Mesenchymal stem cell (in vitro differentiated cells and primary cell): Measurements from ENCODE around the gene PTPN13.

ENCODE experiments used
- DNase-seq: peaks from one replicate; pipeline ENCODE4 v3.0.0-alpha.2; 2013
- H2AFZ ChIP-seq: one replicate; pipeline ENCODE4 v1.6.1; 2013; ENCODE audit warnings: low read depth, mild to moderate bottlenecking, control low read depth, inconsistent platforms, low read length, moderate library complexity
- H2AK5ac ChIP-seq: 2 replicates; pipeline ENCODE4 v1.6.1; 2013; ENCODE audit warnings: low read length, moderate library complexity, mild to moderate bottlenecking, inconsistent platforms; ENCODE audit not compliant: severe bottlenecking
- H2BK120ac ChIP-seq: one replicate; pipeline ENCODE4 v1.6.1; 2013; ENCODE audit warnings: low read depth, mild to moderate bottlenecking, inconsistent platforms, low read length, moderate library complexity
- H2BK12ac ChIP-seq, 2 experiments: one replicate each; pipeline ENCODE4 v1.6.1; 2013; ENCODE audit warnings: inconsistent platforms in 2 of 2, low read length in 2 of 2, mild to moderate bottlenecking in 2 of 2, moderate library complexity in 2 of 2, control low read depth in 1 of 2
- H2BK15ac ChIP-seq: one replicate; pipeline ENCODE4 v1.6.1; 2013; ENCODE audit warnings: mild to moderate bottlenecking, low read depth, inconsistent platforms; ENCODE audit not compliant: poor library complexity, severe bottlenecking
- H2BK5ac ChIP-seq: 2 replicates; pipeline ENCODE4 v1.6.1; 2013; ENCODE audit warnings: low read depth, mild to moderate bottlenecking, low read length, control low read depth, inconsistent platforms; ENCODE audit not compliant: poor library complexity, severe bottlenecking
- H3K14ac ChIP-seq, 2 experiments: one replicate each; pipeline ENCODE4 v1.6.1; 2013; ENCODE audit warnings: inconsistent platforms in 2 of 2, low read length in 2 of 2, control low read depth in 1 of 2, mild to moderate bottlenecking in 1 of 2, moderate library complexity in 1 of 2
- H3K18ac ChIP-seq, 2 experiments: one replicate each; pipeline ENCODE4 v1.6.1; 2013; ENCODE audit warnings: inconsistent platforms in 2 of 2, low read length in 2 of 2, control low read depth in 1 of 2, low read depth in 1 of 2, mild to moderate bottlenecking in 1 of 2
- H3K23ac ChIP-seq, 2 experiments: one replicate each; pipeline ENCODE4 v1.6.1; 2013; ENCODE audit warnings: inconsistent platforms in 2 of 2, low read length in 2 of 2, mild to moderate bottlenecking in 2 of 2, moderate library complexity in 2 of 2, control low read depth in 1 of 2
- H3K27ac ChIP-seq: 2 replicates; pipeline ENCODE4 v1.5.1; 2013; ENCODE audit warnings: mild to moderate bottlenecking, moderate library complexity, low read length, control low read depth, inconsistent platforms; ENCODE audit not compliant: poor library complexity, severe bottlenecking
- H3K27me3 ChIP-seq, 2 experiments: 2 replicates each; pipeline versions ENCODE4 v1.6.1 to v1.7.0; 2013; ENCODE audit warnings: low read length in 2 of 2, mild to moderate bottlenecking in 2 of 2, moderate library complexity in 2 of 2, control low read depth in 1 of 2, inconsistent platforms in 1 of 2; ENCODE audit not compliant: control insufficient read depth in 1 of 2, insufficient read depth in 1 of 2
- H3K36me3 ChIP-seq, 2 experiments: 2 replicates each; pipeline versions ENCODE4 v1.6.1 to v1.7.0; 2013; ENCODE audit warnings: low read length in 2 of 2, control low read depth in 1 of 2, inconsistent platforms in 1 of 2, low read depth in 1 of 2, mild to moderate bottlenecking in 1 of 2; ENCODE audit not compliant: insufficient read depth in 2 of 2, control insufficient read depth in 1 of 2
- H3K4ac ChIP-seq, 2 experiments: one replicate each; pipeline ENCODE4 v1.6.1; 2013; ENCODE audit warnings: inconsistent platforms in 2 of 2, low read length in 2 of 2, mild to moderate bottlenecking in 2 of 2, moderate library complexity in 2 of 2, control low read depth in 1 of 2, low read depth in 1 of 2
- H3K4me1 ChIP-seq: 2 replicates; pipeline ENCODE4 v1.6.1; 2013; ENCODE audit warnings: low read depth, low read length, control low read depth; ENCODE audit not compliant: control insufficient read depth, insufficient read depth
- H3K4me2 ChIP-seq: 2 replicates; pipeline ENCODE4 v1.6.1; 2013; ENCODE audit warnings: low read length, mild to moderate bottlenecking, inconsistent platforms; ENCODE audit not compliant: poor library complexity, severe bottlenecking
- H3K4me3 ChIP-seq, 2 experiments: 2 replicates each; pipeline versions ENCODE4 v1.5.1 to v1.7.0; 2013; ENCODE audit warnings: low read length in 2 of 2, mild to moderate bottlenecking in 2 of 2, control low read depth in 1 of 2, low read depth in 1 of 2; ENCODE audit not compliant: insufficient read depth in 1 of 2
- H3K79me1 ChIP-seq: replicated peaks from 2 replicates; pipeline ENCODE4 v1.6.1; 2013; ENCODE audit warnings: mild to moderate bottlenecking, control low read depth, low read length, inconsistent platforms; ENCODE audit not compliant: poor library complexity, severe bottlenecking
- H3K9ac ChIP-seq: 2 replicates; pipeline ENCODE4 v1.7.0; 2013; ENCODE audit warnings: mild to moderate bottlenecking, low read length, moderate library complexity
- H3K9me3 ChIP-seq: 2 replicates; pipeline ENCODE4 v1.7.0; 2013; ENCODE audit warnings: mild to moderate bottlenecking, low read length; ENCODE audit not compliant: control insufficient read depth
- H4K8ac ChIP-seq: one replicate; pipeline ENCODE4 v1.6.1; 2013; ENCODE audit warnings: inconsistent platforms, mild to moderate bottlenecking, low read length, moderate library complexity
- H4K91ac ChIP-seq: one replicate; pipeline ENCODE4 v1.6.1; 2013; ENCODE audit warnings: mild to moderate bottlenecking, low read length, inconsistent platforms
- WGBS: methylation state at CpG from one replicate; pipeline ENCODE4 v1.1.7; 2013; ENCODE audit warnings: mixed read lengths; 5-methylcytosine and 5-hydroxymethylcytosine counted together

Gene PTPN13

GRCh38 chr4:86661006-86661405 lies 66.9 kb downstream of the PTPN13 start:
- Histone ChIP-seq H2BK12ac (no peak overlapping the region), H3K27me3 (no peaks in the 10 kb centered on the region), H2BK15ac (no peak overlapping the region), H3K18ac (no peak overlapping the region), H3K27ac (no peak overlapping the region), H3K14ac (no peak overlapping the region), H2AK5ac (no peak overlapping the region), H3K4me3 (no peak overlapping the region), H2BK5ac (no peak overlapping the region), H3K9ac (no peak overlapping the region), H2AFZ (no peak overlapping the region), H2BK120ac (no peak overlapping the region), H3K4me2 (no peak overlapping the region), H3K9me3 (no peaks in the 10 kb centered on the region), H3K79me1 (peaks cover 15% of the 10 kb centered on the region), H3K4ac (no peak overlapping the region), H3K4me1 (no peaks in the 10 kb centered on the region), H3K36me3 (peaks cover 4 to 14% of the 10 kb centered on the region in 2 experiments), H3K23ac (no peak overlapping the region), H4K8ac (no peak overlapping the region), H4K91ac (no peak overlapping the region)
- DNase-seq = no peak

GRCh38 chr4:86661418-86661817 lies 67.3 kb downstream of the PTPN13 start:
- Histone ChIP-seq H2BK120ac (no peak overlapping the region), H2AFZ (no peak overlapping the region), H3K4me1 (no peaks in the 10 kb centered on the region), H3K14ac (no peak overlapping the region), H2BK12ac (no peak overlapping the region), H2BK5ac (no peak overlapping the region), H3K23ac (no peak overlapping the region), H3K27me3 (no peaks in the 10 kb centered on the region), H2AK5ac (no peak overlapping the region), H3K4ac (no peak overlapping the region), H3K4me3 (no peak overlapping the region), H2BK15ac (no peak overlapping the region), H4K91ac (no peak overlapping the region), H3K9ac (no peak overlapping the region), H3K18ac (no peak overlapping the region), H3K4me2 (no peak overlapping the region), H3K27ac (no peak overlapping the region), H3K79me1 (peaks cover 15% of the 10 kb centered on the region), H4K8ac (no peak overlapping the region), H3K36me3 (peaks cover 4 to 14% of the 10 kb centered on the region in 2 experiments), H3K9me3 (no peaks in the 10 kb centered on the region)
- DNase-seq = no peak
- WGBS = no CpG with 5 or more reads among the region's 1 CpG

GRCh38 chr4:86664959-86665358 lies 70.8 kb downstream of the PTPN13 start:
- no CpG with 5 or more reads among the region's 1 CpG for WGBS
- Histone ChIP-seq H2BK12ac (no peak overlapping the region), H4K91ac (no peak overlapping the region), H2BK5ac (no peak overlapping the region), H2BK120ac (no peak overlapping the region), H3K27me3 (no peaks in the 10 kb centered on the region), H3K4me3 (no peak overlapping the region), H3K4ac (no peak overlapping the region), H3K36me3 (peaks cover 0 to 3% of the 10 kb centered on the region in 2 experiments), H3K27ac (no peak overlapping the region), H3K9me3 (no peaks in the 10 kb centered on the region), H3K9ac (peak overlapping the region; percentile 31), H3K18ac (no peak overlapping the region), H2AFZ (no peak overlapping the region), H3K4me2 (no peak overlapping the region), H3K4me1 (no peaks in the 10 kb centered on the region), H3K14ac (no peak overlapping the region), H4K8ac (no peak overlapping the region), H2AK5ac (no peak overlapping the region), H3K79me1 (peaks cover 11% of the 10 kb centered on the region), H2BK15ac (no peak overlapping the region), H3K23ac (no peak overlapping the region)
- peak; percentile 80 for DNase-seq

DNA sequence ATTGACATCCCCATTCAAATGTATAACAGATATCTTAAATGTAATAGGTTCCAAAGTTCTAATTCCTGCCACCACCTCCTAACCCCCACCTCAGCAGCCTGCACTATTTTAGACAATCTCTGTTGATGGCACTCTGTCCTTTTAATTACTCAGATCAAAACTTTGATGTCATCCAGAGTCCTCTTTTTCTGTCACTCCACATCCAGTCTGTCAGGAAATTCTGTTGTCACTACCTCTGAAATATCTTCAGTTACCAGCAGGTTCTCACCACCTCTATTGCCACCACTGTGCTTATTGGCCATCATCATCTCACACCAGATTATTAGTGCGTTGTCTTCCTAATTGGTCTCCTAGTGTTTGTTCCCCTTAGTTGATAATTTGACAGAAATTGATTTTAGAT lies 76.2 kb downstream of the PTPN13 start:
- no peak overlapping the region for H4K8ac ChIP-seq
- peaks cover 6 to 10% of the 10 kb centered on the region in 2 experiments for H3K36me3 ChIP-seq
- no peak overlapping the region for H3K27ac ChIP-seq
- no peak overlapping the region for H4K91ac ChIP-seq
- no peak overlapping the region for H3K9ac ChIP-seq
- H3K79me1 ChIP-seq = peaks cover 16% of the 10 kb centered on the region
- H2BK12ac ChIP-seq = no peak overlapping the region
- H3K4ac ChIP-seq = no peak overlapping the region
- no peak overlapping the region for H2BK15ac ChIP-seq
- no peaks in the 10 kb centered on the region for H3K9me3 ChIP-seq
- H2AFZ ChIP-seq = no peak overlapping the region
- no peak overlapping the region for H2AK5ac ChIP-seq
- H3K14ac ChIP-seq = no peak overlapping the region
- no peak overlapping the region for H3K18ac ChIP-seq
- no peak overlapping the region for H2BK5ac ChIP-seq
- 93% methylated on average over 1 of the region's 1 CpG for WGBS
- H3K4me3 ChIP-seq = no peak overlapping the region
- no peaks in the 10 kb centered on the region for H3K4me1 ChIP-seq
- no peaks in the 10 kb centered on the region for H3K27me3 ChIP-seq
- H3K4me2 ChIP-seq = no peak overlapping the region
- no peak overlapping the region for H3K23ac ChIP-seq
- no peak for DNase-seq
- no peak overlapping the region for H2BK120ac ChIP-seq
